NCI-H1694 treated with DMSO at 0.1 percent for 48 hours (cell line): Measurements from ENCODE around the gene CLEC18B.
"Not testable (repeated sequence)": the region's sequence is repeated elsewhere in the genome, so short reads cannot be mapped to it uniquely, and the experiment has no call there.

ENCODE experiments used
- DNase-seq: peaks from one replicate; lab custom pipeline; 2025; lab: John Stamatoyannopoulos, UW

The CLEC18B gene

DNA sequence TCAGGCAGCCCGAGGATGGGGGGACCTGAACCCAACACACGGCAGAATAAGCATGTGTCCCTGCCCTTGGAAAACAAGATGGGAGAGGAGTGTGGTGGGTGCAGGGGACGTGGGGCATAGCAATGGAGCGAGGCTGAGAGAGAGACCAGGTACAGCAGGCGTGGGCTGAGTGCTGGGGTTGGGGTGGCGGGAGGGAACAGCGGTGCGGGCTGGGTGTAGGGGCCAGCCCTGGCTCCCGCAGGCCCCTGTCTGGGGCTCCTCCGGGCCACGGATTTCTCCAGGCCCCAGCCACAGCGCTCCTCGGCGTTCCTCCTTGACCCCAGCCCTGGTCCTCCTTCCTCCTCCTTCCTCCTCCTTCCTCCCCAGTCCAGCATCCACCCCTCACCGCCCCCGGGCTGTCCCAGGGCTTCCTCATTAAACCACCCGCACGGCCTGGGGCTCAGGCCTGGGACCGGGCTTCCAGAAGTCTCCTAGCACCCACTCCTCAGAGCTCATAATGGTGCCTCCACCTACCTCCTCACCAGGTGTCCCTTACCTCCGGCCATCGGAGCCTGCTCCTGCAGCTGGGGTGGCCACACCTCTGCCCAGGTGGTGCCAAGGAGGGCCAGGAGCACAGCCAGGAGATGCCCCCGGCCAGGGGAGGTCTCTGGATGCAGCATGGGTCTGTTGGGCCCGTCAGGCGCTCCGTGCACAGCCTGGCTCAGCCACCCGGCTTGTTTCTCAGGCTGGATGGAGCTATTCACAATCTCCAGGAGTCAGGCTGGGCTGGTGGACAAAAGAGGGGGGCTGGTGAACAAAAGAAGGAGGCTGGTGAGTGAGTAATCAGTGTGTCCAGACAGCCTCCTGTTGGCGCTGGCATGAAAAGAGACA, at the start of gene CLEC18B:
CLEC18B (minus strand) TSS at position 867 of the 870 bp plus-strand sequence; CDS start at position 659, 208 bp downstream.
- DNase-seq: not testable (repeated sequence)

DNA sequence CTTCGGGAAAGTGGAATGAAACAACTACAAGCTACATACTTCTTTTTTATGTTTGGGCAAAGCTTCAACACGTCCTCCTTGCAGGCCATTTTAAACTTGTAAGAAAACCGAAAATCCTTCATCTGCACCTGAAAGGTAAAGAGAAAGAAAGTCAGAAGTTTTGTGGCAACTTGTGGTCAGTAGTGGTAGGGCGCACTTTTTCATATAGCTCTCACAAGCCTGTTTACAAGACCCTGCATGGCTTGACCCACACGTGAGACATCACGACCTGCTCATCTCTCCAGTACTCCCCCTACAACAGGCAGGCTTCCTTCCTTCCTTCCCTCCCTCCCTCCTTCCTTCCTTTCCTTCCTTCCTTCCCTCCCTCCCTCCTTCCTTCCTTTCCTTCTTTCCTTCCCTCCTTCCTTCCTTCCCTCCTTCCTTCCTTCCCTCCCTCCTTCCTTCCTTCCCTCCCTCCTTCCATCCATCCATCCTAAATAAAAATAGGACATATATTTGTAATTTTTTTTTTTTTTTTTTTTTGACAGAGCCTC, 48.7 kb upstream of the CLEC18B start:
- no peak for DNase-seq

DNA sequence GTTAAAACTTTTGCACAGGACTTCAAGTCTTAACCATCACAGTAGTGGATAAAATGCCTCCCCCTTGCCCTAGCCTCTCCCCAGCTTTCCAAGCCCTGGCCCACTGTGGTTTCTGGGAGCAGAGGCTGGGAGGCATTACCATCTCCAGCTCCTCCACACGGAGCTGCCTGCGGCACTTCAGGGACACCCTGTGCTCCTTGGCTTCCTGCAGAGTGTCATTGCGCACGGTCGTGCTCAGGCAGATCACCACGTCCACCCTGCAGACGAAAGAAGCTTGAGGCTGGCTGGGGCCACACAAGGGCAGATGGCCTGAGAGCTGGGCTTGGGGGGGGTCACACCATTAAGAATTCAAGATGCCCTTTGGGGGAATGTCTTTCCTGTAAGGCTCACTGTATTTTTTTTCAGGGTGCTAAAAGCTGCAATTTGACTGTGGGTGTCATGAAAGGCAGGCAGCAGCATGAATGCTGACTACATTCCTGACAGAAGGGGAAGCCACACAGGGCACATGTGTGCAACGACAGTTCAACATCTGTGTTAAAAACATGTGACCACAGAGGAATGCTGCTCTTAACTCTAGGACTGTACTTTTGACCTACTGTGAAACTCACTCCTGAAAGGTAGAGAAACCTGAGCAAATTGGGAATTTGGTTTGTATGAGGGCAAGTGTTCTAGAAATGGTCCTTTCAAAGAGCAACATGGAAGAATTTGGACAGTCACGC, 47.7 kb upstream of the CLEC18B start:
- no peak for DNase-seq

DNA sequence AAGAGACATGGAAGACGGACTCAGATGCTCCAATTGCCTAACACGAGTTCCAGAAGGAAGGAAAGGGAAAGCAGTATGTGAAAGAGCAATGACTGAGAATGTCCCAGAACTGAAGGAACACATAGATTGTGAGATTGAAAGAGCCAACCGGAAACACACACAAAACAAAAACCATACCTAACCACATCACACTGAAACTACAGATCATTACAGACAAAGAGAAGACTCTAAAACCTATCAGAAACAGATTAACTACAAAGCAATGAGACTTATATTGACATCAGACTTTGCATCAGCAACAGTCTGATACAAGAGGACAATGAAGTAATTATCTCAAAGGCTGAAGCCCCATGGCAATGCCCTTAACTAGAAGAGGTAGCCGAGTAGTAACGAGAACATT, 45.6 kb upstream of the CLEC18B start:
- no peak for DNase-seq

DNA sequence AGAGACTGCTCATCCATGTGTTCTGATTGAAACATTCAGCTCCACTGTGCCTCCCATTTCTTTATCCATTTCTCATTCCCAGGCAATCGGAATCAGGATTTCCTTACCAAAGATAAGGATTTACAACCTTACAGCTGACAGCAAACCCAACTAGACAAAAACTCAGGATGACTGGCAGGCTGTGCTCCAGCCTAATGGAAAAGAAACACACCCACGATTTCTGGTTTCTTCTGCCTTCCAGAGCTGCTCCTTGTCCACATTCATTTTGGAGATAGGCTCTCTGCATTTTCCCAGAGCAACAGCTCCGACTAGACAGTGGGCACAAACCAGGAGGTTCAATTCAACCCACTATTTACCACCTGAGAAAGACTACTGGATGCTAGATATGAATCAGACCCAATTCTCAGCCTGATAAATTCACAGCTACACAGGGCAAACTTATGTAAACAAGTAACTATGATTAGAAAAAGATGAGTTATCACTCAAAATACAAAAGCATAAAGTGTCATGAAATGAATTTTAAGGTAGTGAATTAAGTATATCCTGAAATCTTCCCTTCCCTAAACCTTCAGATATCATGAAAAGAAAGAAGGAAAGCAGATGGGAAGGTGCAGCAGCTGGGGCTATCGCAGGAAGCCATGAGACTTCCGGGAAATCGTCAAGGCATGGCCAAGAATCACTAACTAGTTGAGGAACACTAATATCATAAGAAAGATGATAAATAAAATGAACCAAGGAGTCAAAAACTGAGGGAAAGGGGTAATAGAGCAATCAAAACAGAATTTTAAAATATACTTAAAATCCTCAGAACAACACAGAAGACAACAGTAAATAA, 44.8 kb upstream of the CLEC18B start:
- no peak for DNase-seq

DNA sequence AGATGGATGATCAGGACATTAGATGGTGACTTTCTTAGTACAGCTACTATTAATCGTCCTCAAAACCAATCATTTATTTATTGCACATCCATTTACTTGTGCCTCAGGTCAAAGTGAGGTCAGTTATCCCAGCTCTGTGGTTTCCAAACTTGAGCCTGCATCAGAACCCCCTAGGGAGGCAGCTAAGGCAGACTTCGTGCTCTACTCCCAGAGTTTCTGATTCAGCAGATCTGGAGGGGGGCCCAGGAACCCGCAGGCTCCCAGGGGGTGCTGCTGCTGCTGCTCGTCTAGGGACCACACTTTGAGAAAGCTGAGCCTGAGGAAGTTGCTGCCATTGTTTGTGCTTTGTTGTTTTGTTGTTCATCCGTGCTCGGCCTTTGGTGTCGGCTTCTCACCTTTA, 44.0 kb upstream of the CLEC18B start:
- no peak for DNase-seq

DNA sequence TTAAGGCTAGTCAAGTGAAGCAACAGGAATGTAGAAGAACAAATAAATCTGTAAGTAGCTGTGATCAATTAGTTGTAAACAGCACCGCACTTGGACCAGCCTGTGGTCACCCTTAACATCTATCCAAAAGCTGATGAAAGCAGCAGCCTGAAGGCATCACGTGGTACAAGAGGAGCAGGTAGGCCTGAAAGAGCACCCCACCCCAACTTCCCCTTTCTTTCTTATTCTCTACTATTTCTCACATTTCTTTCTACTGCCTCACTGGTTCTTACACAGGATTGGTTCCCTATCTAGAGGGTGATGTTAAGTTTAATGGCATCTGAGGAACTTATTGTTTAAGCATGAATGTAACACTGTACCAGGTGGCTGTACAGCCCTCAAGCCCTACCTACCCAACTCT, 42.6 kb upstream of the CLEC18B start:
- no peak for DNase-seq

DNA sequence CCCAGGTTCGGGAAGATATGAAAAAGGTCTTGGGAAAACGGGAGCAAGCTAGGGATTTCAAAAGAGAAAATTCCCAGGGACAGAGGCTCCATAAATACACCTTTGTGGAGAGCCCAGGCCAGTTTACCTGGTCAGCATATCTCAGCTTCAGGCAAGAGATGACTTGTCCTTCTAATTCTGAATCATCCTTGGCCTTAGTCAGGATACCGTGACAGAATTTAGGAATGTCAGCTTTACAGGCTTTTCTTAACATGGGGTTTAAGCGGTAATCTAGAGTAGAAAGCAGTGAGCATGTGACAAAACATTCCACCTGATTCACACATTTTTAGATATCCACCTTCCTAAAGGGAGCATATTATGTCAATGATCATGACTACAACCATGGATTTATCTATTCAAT, 41.1 kb upstream of the CLEC18B start:
- no peak for DNase-seq

DNA sequence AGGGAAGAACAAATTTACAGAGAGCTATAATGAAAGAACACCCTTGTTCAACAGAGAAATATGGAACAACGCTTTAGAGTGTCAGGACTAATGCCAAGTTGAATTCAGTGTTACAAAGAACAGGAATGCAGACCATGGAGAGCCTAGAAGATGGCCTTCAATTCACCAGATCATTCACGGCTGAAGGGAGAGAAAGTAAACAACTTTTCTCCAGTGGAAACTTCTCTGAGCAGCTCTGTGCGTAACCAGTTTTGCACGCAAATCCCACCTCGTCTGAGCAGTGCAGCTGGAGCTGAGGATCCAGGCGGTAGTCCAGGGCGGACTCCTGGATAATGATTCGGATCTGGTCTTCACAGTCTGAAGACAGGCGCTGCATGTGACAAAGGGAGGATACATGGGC, 40.5 kb upstream of the CLEC18B start:
- DNase-seq: no peak

DNA sequence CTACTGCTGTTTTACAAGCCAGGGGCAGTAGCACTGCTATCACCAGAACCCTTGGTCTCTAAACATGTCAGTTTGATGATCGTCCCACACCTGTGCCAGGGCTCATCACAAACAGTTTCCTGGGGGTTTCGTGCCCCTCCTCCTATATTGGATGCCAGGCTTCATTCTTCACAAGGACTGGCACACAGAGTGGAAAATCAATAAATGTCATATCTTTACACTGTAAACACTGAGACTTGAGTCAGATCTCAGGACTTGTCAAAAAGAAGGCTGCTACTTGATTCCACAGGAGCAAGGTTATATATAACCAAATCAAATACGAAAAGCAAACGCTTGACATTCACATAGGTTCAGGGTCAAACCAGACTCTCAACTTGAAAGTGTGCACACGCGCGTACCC, 39.3 kb upstream of the CLEC18B start:
- DNase-seq: no peak

DNA sequence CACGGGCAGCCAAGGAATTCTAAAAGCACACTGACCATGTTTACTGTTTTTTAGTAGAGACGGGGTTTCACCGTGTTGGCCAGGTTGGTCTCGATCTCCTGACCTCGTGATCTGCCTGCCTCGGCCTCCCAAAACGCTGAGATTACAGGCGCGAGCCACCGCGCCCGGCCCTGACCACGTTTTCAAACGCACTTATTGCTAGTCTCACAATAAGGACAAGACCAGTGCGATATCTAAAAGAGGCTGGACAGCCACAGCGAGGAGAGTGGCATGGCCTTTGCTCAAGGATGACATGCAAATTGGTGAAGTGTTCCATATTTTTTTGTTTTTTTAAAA, 35.0 kb upstream of the CLEC18B start:
- no peak for DNase-seq

DNA sequence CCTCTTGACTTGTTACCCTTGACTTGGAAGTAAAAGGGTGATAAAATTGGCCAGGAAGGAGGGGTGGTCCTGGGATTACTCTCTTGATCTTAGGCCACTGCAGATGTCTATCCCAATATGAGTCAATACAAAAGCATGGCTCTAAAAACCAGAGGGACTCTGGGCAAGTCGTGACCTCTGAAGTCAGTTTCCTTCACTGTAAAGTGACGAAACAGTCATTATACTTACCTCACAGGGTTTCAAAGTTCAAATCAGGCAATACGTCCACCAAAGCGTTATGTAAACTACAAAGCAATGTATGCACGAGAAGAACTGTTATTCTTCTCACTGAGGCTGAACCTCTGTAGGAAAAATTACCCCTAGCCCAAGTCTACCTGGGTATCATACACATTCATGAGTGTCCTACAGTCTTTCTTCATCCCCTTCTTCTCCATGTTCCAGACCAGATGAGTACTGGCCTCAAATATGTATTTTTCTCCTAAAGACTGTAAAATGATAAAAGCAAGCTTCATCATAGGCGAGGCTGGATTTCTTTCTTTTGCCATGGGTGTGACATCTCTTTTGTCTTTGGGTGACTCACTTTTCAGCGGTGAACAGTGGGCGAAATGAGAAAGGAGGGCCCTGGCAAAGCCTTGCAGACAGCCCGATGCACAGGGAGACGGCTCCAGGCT, 34.5 kb upstream of the CLEC18B start:
- DNase-seq: no peak

DNA sequence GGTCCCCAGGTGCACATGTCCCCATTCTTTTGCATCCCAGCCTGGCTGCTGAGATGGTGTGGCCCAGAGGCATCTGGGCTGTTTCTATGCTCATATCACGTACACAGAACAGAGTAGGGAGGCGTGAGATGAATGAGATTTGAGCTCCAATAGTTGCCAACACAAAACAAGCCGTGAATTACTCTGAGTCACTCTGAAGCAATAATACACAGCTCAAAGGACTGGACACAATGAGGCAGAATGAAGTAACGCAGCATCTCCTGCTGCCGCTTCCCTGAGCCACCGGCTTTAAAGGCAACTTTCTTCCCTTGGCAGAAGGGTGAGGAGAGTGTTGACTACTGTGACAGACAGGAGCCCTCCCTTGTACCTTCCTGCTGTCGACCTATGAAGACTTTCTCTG, 33.9 kb upstream of the CLEC18B start:
- no peak for DNase-seq

DNA sequence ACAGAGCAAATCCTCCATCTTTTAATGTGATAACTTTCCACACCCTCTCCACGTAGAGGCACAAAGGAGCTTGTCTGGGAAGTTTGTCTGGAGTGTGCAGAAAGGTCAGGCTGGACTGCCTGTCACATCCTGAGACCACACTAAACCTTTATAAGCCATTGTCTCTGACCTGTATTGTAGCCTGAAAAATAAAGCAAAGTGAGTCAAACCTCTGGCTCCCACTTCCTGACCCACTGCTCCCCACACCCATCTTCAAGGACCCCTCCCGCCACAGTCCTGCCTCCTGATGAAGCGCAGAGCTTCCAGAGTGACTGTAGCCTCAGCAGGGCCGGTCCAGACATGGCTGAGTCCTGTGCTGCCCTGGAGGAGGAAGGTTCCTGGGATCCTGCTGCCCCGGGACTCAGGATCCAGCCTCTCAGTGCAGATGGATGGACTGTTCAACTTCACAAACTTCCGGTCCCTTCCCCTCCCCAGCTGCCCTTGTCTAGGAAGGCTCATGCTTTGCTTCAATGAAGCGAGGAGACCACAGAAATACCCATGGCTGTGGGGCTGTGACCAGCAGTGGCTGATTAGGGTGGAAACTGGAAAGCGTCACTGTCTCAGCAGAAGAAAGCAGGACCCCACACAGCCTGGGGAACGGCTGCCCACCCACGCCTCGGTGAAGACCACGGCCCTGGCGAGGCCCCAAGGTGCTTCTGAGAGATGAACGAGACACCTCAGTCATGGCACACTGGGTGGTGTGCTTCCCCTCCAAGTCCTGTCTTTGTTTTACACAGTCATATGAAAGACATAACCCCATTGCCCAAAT, 30.9 kb upstream of the CLEC18B start:
- DNase-seq: no peak

DNA sequence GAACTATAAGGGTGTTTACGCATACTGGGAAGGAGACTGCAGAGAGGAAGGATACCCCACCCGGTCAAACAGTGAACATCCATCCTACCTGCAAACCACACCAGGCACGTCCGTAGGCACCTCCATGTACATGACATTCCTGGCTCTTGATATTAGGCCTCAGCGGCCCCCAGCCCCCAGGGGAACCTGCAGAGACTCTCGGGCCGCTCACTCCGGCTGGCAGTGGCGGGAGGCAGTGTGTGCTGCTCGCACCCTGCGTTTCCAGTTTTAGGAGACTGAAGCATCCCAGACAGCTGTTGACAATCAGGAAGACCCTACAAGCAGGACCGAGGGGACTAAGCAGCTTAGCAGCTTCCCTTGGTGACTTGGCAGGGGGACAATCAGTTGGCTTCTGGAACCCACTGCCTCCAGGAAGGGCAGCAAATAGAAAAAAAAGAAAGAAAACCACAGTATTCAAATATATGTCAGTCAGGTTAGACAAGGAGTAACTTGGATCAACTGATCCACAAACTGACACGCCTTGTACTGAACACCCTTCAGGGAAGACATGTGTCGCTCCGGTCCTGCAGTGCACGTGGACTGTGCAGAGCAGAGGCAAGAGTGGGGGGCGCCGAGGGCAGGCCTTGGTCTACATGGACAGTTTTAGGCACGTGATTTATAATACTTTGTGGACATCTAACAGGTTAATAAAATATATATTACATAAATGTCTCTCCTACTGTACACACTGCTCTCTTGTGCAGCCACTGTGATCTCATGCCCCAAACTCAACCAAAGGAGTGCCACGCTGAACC, 29.9 kb upstream of the CLEC18B start:
- no peak for DNase-seq

DNA sequence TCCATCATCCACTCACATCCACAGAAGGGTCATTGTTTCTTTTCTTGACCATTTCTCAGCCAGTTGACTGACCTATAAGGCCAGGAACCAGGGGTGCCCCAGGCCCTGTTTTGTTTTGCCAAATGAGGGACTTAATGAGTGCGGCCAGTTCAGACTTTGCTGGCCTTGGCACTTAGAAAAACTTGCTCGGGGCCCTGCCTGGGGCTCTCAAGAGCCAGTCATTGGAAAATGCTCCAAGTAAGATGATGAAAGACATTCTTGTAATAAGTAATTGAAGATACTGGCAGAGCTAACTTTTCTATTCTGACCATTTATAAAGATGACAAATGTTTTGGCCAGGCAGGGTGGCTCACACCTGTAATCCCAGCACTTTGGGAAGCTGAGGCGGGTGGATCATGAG, 29.0 kb upstream of the CLEC18B start:
- DNase-seq: no peak

DNA sequence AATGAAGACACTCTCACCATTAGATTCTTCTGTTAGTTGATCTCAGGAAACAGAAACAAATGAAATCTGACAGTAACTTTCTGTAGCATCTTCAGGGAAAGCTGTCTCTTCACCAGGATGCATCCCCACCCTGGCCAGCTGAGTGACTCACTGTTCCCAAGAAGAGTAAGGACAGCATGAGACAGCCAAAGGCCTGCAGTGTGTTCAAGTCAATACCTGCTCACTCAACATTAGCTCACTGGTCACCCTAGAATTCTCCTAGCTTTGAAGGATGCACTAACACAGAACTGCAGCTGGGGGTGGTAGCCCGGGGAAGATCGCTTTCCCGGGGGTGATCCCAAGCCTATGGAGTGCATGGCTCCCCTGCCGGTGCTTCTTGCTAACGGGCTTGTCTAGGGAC, 28.2 kb upstream of the CLEC18B start:
- DNase-seq: no peak

DNA sequence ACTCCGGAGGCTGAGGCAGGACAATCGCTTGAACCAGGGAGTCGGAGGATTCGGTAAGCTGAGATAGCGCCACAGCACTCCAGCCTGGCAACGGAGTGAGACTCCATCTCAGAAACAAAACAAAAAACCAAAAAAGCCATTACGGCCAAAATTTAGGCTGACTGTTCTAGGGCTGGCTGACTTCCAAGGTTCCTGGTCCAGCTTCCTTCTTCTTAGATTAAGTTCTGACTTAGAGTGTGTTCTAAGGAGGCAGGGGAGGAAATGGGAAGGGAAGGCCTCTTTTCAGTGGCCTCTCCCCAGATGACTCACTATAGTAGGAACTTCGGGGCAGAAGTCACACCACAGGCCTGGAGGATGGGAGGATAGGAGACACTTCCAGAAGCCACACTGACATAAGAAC, 27.7 kb upstream of the CLEC18B start:
- no peak for DNase-seq

DNA sequence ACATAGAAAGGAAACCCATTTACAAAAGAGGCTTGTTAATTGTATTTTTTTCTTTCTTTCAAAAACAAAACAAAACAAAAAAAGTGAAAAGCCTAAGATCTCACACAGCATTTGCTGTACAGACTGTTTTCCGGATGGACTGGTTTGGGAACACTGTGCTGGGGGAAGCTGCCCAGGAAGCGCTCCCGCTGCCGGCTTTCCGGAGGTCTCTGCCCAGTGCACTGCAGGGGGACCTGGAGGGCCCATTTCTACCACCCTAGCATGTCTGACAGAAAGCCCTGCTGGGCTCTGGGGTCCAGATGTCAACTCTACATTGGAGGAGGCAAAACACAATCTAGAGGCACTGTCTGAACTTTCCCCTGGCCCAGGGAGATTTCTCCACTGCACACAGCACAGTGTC, 26.3 kb upstream of the CLEC18B start:
- no peak for DNase-seq

DNA sequence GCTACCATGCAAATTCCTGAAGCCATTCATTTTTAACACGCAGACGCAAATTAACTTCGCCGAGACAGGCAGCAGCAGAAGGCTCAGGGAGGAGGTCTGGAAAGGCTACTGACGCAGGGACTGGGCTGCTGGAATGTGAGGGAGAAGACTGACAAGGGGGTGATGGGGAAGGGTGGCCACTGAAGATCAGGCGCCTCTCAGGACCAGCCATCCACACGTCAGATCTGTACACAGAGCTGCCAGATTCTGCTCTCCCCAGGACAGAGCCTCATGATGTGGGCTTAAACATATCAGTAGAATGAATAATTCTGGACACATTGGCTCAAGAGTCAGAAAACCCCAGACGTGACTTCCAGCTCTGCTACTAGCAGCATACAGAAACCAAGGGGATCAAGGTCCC, 25.6 kb upstream of the CLEC18B start:
- no peak for DNase-seq
